Effector memory CD4-positive, alpha-beta T cell (primary cell): Measurements from ENCODE around the gene SLC6A19.

ENCODE experiments used
- DNase-seq, 3 donors: peaks; one replicate each; pipeline ENCODE4 v3.0.0-alpha.2; 2020
- H3K27ac ChIP-seq: 2 replicates; pipeline ENCODE4 v1.7.0; 2013; ENCODE audit warnings: mild to moderate bottlenecking, low read length, moderate library complexity; ENCODE audit not compliant: insufficient read depth, poor library complexity, severe bottlenecking
- H3K27me3 ChIP-seq: replicated peaks from 2 replicates; pipeline ENCODE4 v1.7.0; 2013; ENCODE audit warnings: mild to moderate bottlenecking, low read length; ENCODE audit not compliant: insufficient read depth, control insufficient read depth, poor library complexity, severe bottlenecking
- H3K36me3 ChIP-seq: 2 replicates; pipeline ENCODE4 v1.7.0; 2013; ENCODE audit warnings: mild to moderate bottlenecking, low read length, moderate library complexity; ENCODE audit not compliant: control insufficient read depth, insufficient read depth
- H3K4me1 ChIP-seq: 2 replicates; pipeline ENCODE4 v1.7.0; 2013; ENCODE audit warnings: low read length, mild to moderate bottlenecking; ENCODE audit not compliant: control insufficient read depth, insufficient read depth, poor library complexity, severe bottlenecking
- H3K4me3 ChIP-seq: 2 replicates; pipeline ENCODE4 v1.7.0; 2013; ENCODE audit warnings: low read length, low read depth, mild to moderate bottlenecking; ENCODE audit not compliant: insufficient read depth, poor library complexity, severe bottlenecking
- H3K9me3 ChIP-seq: 2 replicates; pipeline ENCODE4 v1.7.0; 2013; ENCODE audit warnings: mild to moderate bottlenecking, low read length, moderate library complexity; ENCODE audit not compliant: control insufficient read depth

SLC6A19 gene

GRCh38 chr5:1195916-1196315 is 5.5 kb upstream of the SLC6A19 start:
- H3K27me3 ChIP-seq, result no peaks in the 10 kb centered on the region
- no peak for DNase-seq
- H3K4me1 ChIP-seq, result no peaks in the 10 kb centered on the region
- no peaks in the 10 kb centered on the region for H3K9me3 ChIP-seq
- no peak overlapping the region for H3K4me3 ChIP-seq
- no peaks in the 10 kb centered on the region for H3K36me3 ChIP-seq
- no peak overlapping the region for H3K27ac ChIP-seq

DNA sequence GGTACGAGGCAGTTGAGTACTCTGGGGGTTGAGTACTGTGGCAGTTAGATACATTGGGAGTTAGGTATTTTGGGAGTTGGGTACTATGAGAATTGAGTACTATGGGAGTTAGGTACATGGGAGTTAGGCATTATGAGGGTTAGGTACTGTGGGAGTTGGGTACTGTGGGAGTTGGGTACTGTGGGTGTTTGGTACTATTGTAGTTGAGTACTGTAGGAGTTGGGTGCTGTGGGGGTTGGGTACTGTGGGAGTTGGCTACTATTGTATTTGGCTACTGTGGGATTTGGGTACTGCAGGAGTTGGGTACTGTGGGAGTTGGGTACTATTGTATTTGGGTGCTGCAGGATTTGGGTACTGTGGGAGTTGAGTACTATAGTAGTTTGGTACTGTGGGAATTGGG is 4.8 kb upstream of the SLC6A19 start:
- Histone ChIP-seq H3K27ac (no peak overlapping the region), H3K9me3 (no peaks in the 10 kb centered on the region), H3K4me3 (no peak overlapping the region), H3K27me3 (no peaks in the 10 kb centered on the region), H3K36me3 (no peaks in the 10 kb centered on the region), H3K4me1 (no peaks in the 10 kb centered on the region)
- DNase-seq, result no peak

GRCh38 chr5:1197876-1198666 is 3.3 kb upstream of the SLC6A19 start:
- DNase-seq, result no peak
- Histone ChIP-seq H3K4me3 (no peak overlapping the region), H3K27me3 (no peaks in the 10 kb centered on the region)

GRCh38 chr5:1199340-1199648 is 2.1 kb upstream of the SLC6A19 start:
- no peak overlapping the region for H3K4me3 ChIP-seq

More at GRCh38 chr5:1197876-1198666, 3.3 kb upstream of the SLC6A19 start:
- no peaks in the 10 kb centered on the region for H3K9me3 ChIP-seq
- H3K27ac ChIP-seq, result no peak overlapping the region
- no peaks in the 10 kb centered on the region for H3K36me3 ChIP-seq
- H3K4me1 ChIP-seq, result no peaks in the 10 kb centered on the region

DNA sequence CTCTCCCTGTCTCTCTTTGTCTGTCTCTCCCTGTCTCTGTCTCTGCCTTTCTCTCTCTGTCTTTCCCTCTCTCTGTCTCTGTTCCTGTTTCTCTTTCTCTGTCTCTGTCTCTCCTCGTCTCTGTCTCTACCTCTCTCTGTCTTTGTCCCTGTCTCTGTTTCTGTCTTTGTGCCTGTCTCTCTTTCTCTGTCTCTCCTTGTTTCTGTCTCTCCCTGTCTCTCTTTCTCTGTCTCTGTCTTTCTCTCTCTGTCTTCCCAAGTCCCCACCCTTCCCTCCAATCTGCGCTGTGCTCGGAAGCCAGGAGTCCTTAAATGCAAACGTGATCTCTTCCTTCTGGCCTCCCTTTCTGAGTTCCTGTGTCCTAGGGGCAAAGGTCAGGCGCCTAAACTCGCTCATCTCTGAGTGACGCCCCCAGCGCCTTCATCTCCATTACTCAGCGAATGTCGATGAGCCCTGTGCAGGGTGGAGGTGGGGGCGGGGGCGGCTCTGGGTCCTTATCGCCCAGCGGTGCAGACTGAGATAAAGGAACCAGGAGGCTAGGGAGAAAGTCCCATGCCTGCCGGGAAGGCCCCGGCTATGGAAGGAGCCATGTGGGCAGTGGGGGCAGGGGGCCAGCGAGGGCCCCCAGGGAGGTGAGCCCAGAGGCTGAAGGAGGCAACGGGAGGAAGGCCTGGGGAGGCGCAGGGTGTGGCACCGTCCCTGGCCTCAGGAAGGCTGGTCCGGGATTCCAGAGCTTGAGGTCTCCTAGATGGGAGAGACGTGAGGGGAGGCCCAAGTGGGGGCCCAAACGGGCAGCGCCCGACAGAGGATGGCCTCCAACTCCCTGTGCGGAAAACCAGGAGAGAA is 1.5 kb upstream of the SLC6A19 start:
- DNase-seq, result no peak
- H3K4me3 ChIP-seq, result no peak overlapping the region
- H3K4me1 ChIP-seq, result no peaks in the 10 kb centered on the region
- no peaks in the 10 kb centered on the region for H3K9me3 ChIP-seq
- H3K27me3 ChIP-seq, result no peaks in the 10 kb centered on the region
- no peak overlapping the region for H3K27ac ChIP-seq
- no peaks in the 10 kb centered on the region for H3K36me3 ChIP-seq

More at GRCh38 chr5:1199340-1199648, 2.1 kb upstream of the SLC6A19 start:
- H3K9me3 ChIP-seq, result no peaks in the 10 kb centered on the region
- H3K4me1 ChIP-seq, result no peaks in the 10 kb centered on the region
- no peaks in the 10 kb centered on the region for H3K36me3 ChIP-seq
- DNase-seq, result no peak
- no peak overlapping the region for H3K27ac ChIP-seq
- no peaks in the 10 kb centered on the region for H3K27me3 ChIP-seq

DNA sequence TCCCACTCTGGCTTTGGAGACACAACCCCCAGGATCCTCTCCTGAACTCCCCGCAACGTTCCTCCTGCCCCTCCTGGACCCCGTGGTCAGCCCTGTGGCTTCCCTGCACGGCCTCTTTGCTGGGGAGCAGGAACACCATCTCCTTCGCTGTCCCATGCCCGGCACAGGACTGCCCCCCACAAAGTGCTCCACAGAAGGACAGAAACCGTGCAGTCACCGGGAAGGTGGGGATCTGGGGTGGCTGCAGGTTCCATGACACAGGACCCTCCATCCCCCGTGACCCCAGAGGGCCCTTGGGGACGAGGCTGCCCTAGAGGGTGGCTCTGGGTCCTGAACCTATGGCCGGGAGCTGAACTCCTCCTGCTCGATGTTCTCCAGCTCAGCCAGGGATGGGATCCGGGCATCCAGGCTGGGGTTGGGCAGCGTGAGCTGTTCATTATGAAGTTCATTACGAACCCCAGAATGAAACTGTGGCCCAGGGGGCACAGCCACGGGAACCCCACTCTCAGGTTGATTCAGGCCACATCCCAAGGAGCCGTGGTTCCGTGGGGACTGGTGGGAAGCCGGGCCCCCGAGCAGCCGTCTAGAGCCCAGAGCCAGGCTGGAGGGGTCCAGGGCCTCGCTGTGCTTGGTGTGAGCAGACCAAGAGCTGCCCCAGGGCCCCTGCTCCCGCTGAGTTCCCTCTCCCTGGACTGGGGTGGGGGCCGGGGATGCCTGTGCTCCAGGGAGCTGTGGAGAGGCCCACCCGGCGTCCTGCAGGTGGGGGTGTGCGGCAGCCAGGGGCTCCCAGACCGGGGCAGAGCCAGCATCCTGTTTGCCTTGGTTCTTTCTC is 684 bp upstream of the SLC6A19 start:
- H3K4me3 ChIP-seq, result no peak overlapping the region
- no peaks in the 10 kb centered on the region for H3K9me3 ChIP-seq
- no peaks in the 10 kb centered on the region for H3K36me3 ChIP-seq
- no peak overlapping the region for H3K27ac ChIP-seq
- no peak for DNase-seq
- H3K4me1 ChIP-seq, result no peaks in the 10 kb centered on the region
- no peaks in the 10 kb centered on the region for H3K27me3 ChIP-seq

- no peaks in the 10 kb centered on the region for H3K9me3 ChIP-seq
- H3K27me3 ChIP-seq, result no peaks in the 10 kb centered on the region
- no peaks in the 10 kb centered on the region for H3K36me3 ChIP-seq
- no peak overlapping the region for H3K4me3 ChIP-seq
- no peaks in the 10 kb centered on the region for H3K4me1 ChIP-seq
- no peak for DNase-seq
- H3K27ac ChIP-seq, result no peak overlapping the region
Observed at GRCh38 chr5:1202026-1202797, 817 bp downstream of the SLC6A19 start.

DNA sequence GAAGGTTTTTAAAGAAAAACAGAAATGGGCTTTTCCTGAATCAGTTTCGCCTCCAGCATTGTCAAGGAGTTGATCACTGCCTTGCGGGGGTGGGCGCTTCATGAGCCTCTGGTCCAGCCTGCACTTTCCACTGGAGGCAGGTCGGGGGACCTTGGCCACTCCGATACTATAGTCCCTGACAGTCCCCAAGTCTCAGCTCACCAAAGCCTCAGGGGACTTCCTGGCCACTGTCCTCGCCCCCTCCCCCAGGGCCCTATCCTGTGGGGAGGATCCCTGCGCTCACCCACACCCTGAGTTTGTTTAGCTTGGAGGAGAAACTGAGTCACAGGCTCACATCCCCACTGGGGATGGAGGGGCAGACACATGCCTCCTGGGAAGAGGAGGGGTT is 1.4 kb downstream of the SLC6A19 start:
- no peak for DNase-seq
- Histone ChIP-seq H3K27me3 (no peaks in the 10 kb centered on the region), H3K27ac (no peak overlapping the region), H3K4me3 (no peak overlapping the region), H3K9me3 (no peaks in the 10 kb centered on the region), H3K36me3 (no peaks in the 10 kb centered on the region), H3K4me1 (no peaks in the 10 kb centered on the region)

DNA sequence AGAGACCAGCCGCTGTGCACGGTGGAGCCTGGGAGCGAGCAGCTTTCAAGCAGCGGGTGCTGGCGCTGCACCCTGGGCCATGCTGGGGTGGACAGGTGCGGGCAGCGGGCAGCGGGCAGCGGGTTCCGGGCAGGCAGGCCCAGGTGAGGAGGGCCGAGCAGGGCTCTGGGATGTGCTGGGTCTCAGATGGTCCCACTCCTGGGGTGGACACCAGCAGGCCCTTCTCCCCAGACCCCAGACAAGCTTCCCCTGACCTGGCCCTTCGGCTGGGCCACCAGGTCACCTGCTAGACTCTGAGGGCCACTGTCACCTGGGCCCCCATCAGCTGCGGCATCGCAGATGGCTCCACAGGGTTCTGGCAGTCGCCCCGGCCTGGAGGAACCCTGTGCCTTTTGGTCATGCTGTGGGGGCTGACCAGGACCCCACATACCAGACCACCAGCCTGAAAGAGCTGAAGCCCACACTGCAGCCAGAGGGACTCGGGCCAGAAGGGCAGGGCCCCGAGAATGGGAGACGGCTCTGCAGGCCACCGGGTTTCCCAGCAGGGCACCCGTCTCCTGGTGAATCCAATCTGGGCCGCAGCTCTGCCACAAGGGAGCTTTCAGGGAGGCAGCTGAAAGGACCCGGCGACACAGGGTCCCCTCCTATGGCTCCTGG is 2.0 kb downstream of the SLC6A19 start:
- Histone ChIP-seq H3K4me3 (no peak overlapping the region), H3K4me1 (no peaks in the 10 kb centered on the region), H3K36me3 (no peaks in the 10 kb centered on the region), H3K9me3 (no peaks in the 10 kb centered on the region), H3K27me3 (no peaks in the 10 kb centered on the region), H3K27ac (no peak overlapping the region)
- no peak for DNase-seq
